ENCODE measurements around the gene HTR4.

Gene HTR4

DNA sequence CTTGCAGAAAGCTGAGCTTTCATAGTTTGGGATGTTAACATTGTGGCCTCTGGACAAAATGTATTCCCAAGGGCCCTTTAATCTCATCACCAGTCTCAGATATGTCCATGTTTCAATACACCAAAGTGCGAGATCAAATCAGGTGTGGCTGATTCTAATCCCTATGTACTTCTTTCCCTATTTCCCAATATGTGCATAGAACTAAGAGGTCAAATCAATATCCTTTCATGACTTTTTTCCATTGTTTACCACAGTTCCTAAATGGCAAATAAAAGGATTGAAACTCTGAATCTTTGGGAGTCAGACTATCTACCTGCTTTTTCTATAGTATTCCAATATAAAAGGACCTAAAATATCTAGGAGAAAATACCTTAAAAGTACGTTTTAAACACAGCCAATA, 165.6 kb downstream of the HTR4 start:
- H3K79me2 ChIP-seq (ENCODE audit: low read length), result no peaks in the 10 kb centered on the region
- no peaks in the 10 kb centered on the region for H3F3A ChIP-seq (ENCODE audit: insufficient read depth, low read length)
- no peaks in the 10 kb centered on the region for H3K9me2 ChIP-seq (replicated peaks; ENCODE audit: insufficient read depth, low read length)
- H3K27me3 ChIP-seq (replicated peaks; ENCODE audit: insufficient read depth, low read length), result no peaks in the 10 kb centered on the region
- H2AFZ ChIP-seq (ENCODE audit: low read length), result no peak overlapping the region
- TF ChIP-seq, protein P1, sequence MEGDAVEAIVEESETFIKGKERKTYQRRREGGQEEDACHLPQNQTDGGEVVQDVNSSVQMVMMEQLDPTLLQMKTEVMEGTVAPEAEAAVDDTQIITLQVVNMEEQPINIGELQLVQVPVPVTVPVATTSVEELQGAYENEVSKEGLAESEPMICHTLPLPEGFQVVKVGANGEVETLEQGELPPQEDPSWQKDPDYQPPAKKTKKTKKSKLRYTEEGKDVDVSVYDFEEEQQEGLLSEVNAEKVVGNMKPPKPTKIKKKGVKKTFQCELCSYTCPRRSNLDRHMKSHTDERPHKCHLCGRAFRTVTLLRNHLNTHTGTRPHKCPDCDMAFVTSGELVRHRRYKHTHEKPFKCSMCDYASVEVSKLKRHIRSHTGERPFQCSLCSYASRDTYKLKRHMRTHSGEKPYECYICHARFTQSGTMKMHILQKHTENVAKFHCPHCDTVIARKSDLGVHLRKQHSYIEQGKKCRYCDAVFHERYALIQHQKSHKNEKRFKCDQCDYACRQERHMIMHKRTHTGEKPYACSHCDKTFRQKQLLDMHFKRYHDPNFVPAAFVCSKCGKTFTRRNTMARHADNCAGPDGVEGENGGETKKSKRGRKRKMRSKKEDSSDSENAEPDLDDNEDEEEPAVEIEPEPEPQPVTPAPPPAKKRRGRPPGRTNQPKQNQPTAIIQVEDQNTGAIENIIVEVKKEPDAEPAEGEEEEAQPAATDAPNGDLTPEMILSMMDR (IDR thresholded peaks at IDR 0.05; ENCODE audit: low read length), result no peak
- TF ChIP-seq EZH2 (optimal IDR thresholded peaks at IDR 0.05; ENCODE audit: low read depth, low read length) (no peak), EZH2phosphoT487 (IDR thresholded peaks at IDR 0.05; ENCODE audit: low read length) (no peak)
- no peak for DNase-seq
- H3K4me2 ChIP-seq (ENCODE audit: low read depth, low read length), result no peak overlapping the region
- H3K27ac ChIP-seq (ENCODE audit: low read length), result no peak overlapping the region
- H3K9me3 ChIP-seq (replicated peaks; ENCODE audit: insufficient read depth, low read length), result no peaks in the 10 kb centered on the region
- H3K4me1 ChIP-seq (ENCODE audit: low read length), result no peaks in the 10 kb centered on the region
- no peak overlapping the region for H3K9ac ChIP-seq (ENCODE audit: low read length)
- no peak overlapping the region for H3K4me3 ChIP-seq (ENCODE audit: low read length)
- H4K20me1 ChIP-seq (ENCODE audit: insufficient read depth, low read length), result no peaks in the 10 kb centered on the region
- no peaks in the 10 kb centered on the region for H3K36me3 ChIP-seq (replicated peaks; ENCODE audit: insufficient read depth, low read length)

- H3K4me2 ChIP-seq (ENCODE audit: low read depth, low read length), result no peak overlapping the region
- DNase-seq, result no peak
- H3K9me2 ChIP-seq (replicated peaks; ENCODE audit: insufficient read depth, low read length), result no peaks in the 10 kb centered on the region
- no peaks in the 10 kb centered on the region for H3F3A ChIP-seq (ENCODE audit: insufficient read depth, low read length)
- no peaks in the 10 kb centered on the region for H3K9me3 ChIP-seq (replicated peaks; ENCODE audit: insufficient read depth, low read length)
- H4K20me1 ChIP-seq (ENCODE audit: insufficient read depth, low read length), result no peaks in the 10 kb centered on the region
- H2AFZ ChIP-seq (ENCODE audit: low read length), result no peak overlapping the region
- H3K9ac ChIP-seq (ENCODE audit: low read length), result no peak overlapping the region
- no peaks in the 10 kb centered on the region for H3K79me2 ChIP-seq (ENCODE audit: low read length)
- no peaks in the 10 kb centered on the region for H3K27me3 ChIP-seq (replicated peaks; ENCODE audit: insufficient read depth, low read length)
- H3K4me3 ChIP-seq (ENCODE audit: low read length), result no peak overlapping the region
- H3K27ac ChIP-seq (ENCODE audit: low read length), result no peak overlapping the region
- no peaks in the 10 kb centered on the region for H3K4me1 ChIP-seq (ENCODE audit: low read length)
- no peaks in the 10 kb centered on the region for H3K36me3 ChIP-seq (replicated peaks; ENCODE audit: insufficient read depth, low read length)
- TF ChIP-seq EZH2phosphoT487 (IDR thresholded peaks at IDR 0.05; ENCODE audit: low read length) (no peak), EZH2 (optimal IDR thresholded peaks at IDR 0.05; ENCODE audit: low read depth, low read length) (no peak)
- TF ChIP-seq, protein P1 (IDR thresholded peaks at IDR 0.05; ENCODE audit: low read length), result no peak
Measured at GRCh38 chr5:148486456-148486855, 167.9 kb downstream of the HTR4 start.

- no peak overlapping the region for H3K9ac ChIP-seq (ENCODE audit: low read length)
- H3K79me2 ChIP-seq (ENCODE audit: low read length), result no peaks in the 10 kb centered on the region
- no peak overlapping the region for H3K27ac ChIP-seq (ENCODE audit: low read length)
- H3K9me2 ChIP-seq (replicated peaks; ENCODE audit: insufficient read depth, low read length), result no peaks in the 10 kb centered on the region
- no peaks in the 10 kb centered on the region for H3F3A ChIP-seq (ENCODE audit: insufficient read depth, low read length)
- TF ChIP-seq EZH2 (optimal IDR thresholded peaks at IDR 0.05; ENCODE audit: low read depth, low read length) (no peak), EZH2phosphoT487 (IDR thresholded peaks at IDR 0.05; ENCODE audit: low read length) (no peak)
- TF ChIP-seq, protein P1 (IDR thresholded peaks at IDR 0.05; ENCODE audit: low read length), result no peak
- no peaks in the 10 kb centered on the region for H3K27me3 ChIP-seq (replicated peaks; ENCODE audit: insufficient read depth, low read length)
- H3K4me2 ChIP-seq (ENCODE audit: low read depth, low read length), result no peak overlapping the region
- no peak for DNase-seq
- H4K20me1 ChIP-seq (ENCODE audit: insufficient read depth, low read length), result no peaks in the 10 kb centered on the region
- no peak overlapping the region for H2AFZ ChIP-seq (ENCODE audit: low read length)
- no peaks in the 10 kb centered on the region for H3K4me1 ChIP-seq (ENCODE audit: low read length)
- H3K9me3 ChIP-seq (replicated peaks; ENCODE audit: insufficient read depth, low read length), result no peaks in the 10 kb centered on the region
- no peaks in the 10 kb centered on the region for H3K36me3 ChIP-seq (replicated peaks; ENCODE audit: insufficient read depth, low read length)
- H3K4me3 ChIP-seq (ENCODE audit: low read length), result no peak overlapping the region
Measured at GRCh38 chr5:148484651-148485050, 169.7 kb downstream of the HTR4 start.
